GM18519 (cell line): Measurements from ENCODE around the gene RSRC1.
"Not testable (repeated sequence)": the region's sequence is repeated elsewhere in the genome, so short reads cannot be mapped to it uniquely, and the experiment has no call there.

Source experiments
- ATAC-seq: cut with Tn5 transposase; IDR thresholded peaks from one replicate; pipeline ENCODE4 v1.9.1; 2021; ENCODE audit warnings: mild to moderate bottlenecking, moderate library complexity; ENCODE audit not compliant: unreplicated experiment, low FRiP score

The RSRC1 gene, protein sequence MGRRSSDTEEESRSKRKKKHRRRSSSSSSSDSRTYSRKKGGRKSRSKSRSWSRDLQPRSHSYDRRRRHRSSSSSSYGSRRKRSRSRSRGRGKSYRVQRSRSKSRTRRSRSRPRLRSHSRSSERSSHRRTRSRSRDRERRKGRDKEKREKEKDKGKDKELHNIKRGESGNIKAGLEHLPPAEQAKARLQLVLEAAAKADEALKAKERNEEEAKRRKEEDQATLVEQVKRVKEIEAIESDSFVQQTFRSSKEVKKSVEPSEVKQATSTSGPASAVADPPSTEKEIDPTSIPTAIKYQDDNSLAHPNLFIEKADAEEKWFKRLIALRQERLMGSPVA

DNA sequence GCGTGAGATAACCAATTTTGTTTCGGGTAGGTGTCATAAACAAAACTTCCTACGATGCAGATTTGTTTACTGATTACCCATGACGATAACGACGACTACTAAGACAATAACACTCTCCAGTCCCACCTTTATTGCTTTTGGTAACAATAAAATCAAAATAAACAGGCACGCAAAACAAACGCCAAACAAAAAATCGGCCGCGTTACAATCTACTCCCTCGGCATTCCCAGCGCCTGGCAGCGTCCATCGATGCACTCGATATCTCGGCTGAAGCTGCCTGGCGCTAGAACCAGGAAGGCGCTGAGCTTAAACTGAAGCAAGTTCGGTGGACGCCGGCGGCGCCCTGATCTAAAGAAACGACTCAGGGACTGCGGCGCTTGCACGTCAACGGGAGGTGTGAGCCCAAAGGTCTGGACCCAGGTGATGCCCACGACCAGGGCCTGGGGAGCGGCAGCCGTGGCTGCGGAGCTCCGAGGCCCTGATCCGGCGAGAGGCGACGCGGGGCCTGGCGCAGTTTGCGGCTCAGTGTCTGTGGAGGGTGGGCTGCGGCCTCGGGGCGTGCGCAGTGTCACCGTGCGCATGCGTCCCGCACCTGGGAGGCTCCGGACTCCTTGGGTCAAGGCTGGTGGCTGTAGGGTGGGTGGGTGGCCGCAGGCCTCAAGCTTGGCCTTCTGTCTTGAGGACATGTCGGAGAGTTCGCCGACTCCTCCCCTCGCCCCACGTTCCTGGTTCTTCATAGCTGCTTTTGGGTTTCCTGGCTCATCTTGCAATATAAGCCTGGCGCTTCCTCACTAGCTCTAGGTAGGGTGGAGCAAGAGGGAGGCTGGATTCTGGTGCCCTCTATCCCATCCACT lies at the start of gene RSRC1:
RSRC1 (plus strand) TSS at position 286 of the 854 bp plus-strand sequence. CDS start 12,016 bp downstream, outside the sequence.
- peak; percentile 76 for ATAC-seq

DNA sequence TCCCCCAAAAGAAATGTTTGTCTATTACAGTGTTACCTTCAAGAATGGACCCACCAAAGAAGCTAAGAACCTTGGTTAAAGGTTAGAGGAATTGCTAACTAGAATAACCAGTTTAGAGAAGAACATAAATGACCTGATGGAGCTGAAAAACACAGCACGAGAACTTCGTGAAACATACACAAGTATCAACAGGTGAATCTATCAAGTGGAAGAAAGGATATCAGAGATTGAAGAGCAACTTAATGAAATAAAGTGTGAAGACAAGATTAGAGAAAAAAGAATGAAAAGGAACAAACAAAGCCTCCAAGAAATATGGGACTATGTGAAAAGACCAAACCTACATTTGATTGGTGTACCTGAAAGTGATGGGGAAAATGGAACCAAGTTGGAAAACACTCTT lies 44.3 kb upstream of the RSRC1 start:
- ATAC-seq = not testable (repeated sequence)

DNA sequence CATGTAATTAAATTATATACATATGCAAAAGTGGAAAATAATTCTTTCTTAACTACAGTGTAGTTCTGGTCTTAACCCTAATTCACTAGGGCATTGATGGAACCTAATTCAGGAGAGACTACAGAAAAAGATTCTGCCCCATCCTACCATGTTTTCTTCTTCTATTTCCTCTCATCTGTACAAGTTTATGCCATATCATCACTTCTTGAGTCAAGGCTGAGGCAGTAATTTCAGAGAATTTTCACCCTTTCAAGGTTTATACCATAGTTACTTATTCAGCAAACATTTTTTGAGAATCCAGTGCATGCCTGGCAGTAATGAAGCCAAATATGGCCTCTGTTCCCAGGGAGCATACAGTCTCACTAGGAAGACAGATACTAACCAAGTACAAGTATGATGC lies 37.1 kb upstream of the RSRC1 start:
- no peak for ATAC-seq

DNA sequence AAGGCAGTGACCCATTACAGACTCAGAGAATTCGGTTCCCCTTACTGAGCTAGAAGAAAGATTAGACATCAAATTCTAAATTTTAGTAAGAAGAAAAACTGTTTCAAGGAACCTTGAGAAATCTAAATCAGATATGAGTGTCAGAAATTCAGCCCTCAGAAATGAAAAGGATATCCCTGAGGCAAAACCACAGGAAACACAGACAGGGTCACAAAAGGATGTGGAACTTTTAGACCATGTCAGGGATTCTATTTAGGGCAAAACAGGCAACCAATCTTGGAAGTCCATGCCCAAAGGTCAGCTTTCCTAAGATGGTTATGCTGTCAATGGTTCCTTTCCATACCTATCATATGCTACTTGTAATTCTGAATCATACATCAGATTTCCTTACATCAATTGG lies 35.3 kb upstream of the RSRC1 start:
- ATAC-seq = no peak

DNA sequence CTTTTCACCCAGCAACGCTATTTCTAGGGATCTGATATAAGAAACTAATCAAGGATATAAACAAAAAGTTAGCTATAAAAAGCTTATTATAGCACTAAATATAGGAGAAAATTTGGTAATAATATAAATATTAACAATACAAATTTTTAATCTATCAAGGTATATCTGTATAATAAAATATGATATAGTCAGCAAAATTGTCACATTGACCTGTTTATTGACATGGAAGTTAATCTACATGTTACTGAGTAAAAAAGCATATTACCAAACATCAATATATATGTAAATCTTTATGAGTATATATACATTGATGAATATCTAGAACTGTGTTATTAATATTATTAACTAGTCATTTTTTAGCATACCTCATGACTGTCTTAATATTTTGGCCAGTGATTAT lies 30.3 kb upstream of the RSRC1 start:
- no peak for ATAC-seq

DNA sequence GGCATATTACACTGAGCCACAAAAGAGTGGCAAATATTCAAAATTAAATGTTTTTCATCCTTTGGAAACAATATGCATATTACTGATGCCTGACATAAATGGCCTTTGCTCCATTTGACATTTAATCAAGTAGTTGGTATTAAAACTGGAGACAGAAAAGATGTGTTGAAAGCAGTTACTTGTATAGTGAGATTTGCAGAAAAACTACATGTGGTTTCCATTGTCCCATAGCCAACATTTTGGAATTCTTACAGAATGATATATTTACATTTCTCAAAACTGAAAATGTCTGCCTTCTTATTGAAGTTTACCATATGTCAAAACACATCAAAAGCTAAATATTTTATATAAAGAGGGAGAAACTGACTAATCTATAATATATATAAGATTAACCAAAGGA lies 25.2 kb upstream of the RSRC1 start:
- no peak for ATAC-seq

DNA sequence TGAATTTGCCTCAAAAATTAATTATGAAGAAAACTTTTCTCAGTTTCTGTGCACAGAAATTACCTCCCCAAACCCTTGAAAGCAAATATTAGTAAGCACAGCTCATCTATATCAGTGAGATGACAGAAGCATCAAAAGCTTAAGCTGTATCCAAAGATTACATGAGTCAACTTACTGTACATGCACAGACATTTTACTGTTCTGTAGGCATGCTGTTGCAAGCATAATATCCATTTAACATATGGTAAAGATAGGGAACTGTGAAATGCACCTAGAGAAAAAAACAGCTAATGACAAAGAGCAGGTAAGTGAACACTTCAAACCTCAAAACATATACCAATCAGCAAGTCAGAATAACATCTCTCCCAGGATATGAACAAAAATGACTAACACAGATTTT lies 24.5 kb upstream of the RSRC1 start:
- ATAC-seq = no peak

DNA sequence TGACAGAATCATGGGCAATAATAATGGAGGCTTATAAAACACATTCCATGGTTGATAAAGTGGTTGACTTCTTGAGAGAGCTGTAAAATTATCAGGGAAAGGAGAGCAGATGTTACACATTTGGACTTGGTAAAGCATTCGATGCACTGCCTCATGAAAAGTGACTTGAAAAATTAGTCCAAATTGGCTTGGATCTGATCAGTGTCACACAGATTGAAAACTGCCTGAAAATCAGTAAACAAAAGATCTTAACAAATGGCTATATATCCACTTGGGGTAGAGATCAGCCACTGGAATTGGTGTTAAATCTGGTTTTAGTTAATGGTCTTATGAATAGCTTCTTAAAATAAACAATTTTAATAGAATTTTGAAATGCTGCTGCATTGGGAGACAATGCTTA lies 24.0 kb upstream of the RSRC1 start:
- ATAC-seq = no peak

DNA sequence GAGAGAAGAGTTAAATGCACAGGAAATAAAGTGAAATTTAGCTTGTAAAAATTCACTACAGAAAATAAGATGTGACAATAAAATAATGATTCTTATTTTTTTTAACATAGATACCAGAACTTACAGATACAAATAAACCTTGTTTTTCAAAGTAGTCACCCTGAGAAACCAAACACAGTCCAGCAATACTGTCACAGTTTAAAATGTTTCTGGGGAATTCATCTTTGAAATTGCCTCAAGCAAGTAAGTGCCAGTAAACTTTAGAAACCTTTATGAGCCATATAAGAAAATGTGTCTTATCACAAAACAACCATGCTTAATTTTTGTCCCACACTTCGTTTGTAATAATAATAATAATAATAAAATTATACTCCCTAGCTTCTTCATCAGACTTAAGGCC lies 23.5 kb upstream of the RSRC1 start:
- no peak for ATAC-seq

DNA sequence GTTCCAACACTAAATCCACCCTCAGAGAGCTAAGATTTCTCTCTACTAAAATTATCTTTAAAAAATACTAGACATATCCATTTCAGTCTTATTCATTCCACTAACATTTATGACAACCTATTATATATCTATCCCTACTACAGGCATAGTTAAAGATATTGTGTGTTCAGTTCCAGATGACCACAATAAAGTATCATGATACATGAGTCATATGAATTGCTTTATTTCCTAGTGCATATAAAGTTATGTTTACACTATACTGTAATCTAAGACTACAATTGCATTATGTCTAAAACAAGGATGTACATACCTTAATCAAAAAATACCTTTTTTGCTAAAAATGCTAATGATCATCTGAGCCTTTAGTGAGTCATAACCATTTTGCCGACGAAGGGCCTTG lies 23.1 kb upstream of the RSRC1 start:
- ATAC-seq = no peak

DNA sequence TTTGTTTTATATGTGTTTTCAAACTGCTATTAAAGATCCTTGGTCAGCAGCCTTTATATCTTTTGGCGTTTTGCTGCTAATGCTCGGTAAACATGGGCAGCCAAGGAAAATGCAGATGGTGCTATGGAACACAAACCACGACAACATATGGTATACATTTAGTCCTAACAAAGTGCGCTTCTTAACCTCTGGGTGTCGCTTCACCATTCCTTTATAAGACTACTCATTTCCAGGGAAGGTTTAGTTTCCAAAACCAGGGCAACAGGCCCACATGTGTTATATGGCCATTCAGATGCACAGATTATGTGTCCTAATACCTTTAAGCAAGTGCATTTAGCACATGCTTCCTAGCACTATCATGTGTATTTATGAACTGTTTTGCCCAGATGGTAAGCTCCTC lies 18.4 kb upstream of the RSRC1 start:
- ATAC-seq = no peak

DNA sequence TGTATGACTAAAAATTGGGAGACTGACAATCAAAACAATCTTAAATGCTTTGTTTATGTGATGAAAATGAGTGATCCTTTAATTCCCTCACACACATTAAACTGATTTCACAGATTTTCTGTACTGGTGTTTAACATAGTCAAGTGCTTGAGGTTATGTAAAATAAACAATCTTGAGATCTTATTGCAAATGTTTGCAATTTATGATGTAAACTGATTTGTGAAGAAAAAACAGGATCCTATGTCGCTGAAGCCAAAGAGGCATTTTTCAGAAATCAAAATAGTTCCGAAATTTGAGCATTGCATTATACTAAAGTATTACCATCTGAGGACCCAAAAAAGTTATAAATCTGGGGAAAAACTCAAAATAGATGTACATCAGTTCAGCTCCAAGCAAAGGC lies 16.4 kb upstream of the RSRC1 start:
- no peak for ATAC-seq

DNA sequence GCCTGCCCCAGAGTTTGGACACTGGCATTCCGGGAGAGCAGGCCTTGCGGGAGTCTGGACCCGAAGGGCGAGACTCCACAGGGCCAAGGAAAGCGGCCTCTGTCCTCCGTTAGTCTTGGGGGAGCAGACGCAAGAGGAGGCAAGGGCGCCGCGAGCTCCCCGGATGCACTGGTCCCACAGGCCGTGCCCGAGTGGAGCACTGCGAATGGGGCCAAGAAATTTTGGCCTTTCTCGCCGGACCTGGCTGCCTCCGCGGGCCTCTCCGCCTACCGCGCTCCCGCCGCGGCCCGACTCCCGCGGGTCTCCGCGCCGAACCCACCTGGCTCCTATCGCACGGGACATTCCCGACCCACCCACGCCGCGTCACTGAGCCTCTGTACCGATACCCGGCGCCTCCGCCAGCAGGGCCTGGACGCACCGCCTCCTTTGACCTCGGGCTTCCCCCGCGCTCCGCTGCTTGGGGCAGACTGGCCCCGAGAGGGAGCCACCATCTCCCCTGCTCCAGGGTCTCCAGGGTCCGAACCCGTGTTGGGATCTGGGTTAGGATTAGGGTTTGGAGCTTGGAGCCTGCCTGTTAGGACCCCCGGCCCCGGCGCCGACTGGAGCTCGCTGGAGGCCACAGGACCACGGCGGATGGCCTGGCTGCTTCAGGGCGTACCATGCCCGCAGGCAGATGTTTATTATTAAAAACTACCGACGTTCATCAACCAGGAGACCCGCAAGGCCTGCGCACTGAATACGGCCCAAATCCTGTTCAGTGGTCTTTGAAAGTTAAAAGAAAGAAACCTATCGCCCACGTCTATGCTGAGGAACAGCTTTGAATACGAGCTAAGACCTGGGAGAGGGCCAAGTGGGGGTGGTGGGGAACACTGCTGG lies 15.4 kb upstream of the RSRC1 start:
- no peak for ATAC-seq

DNA sequence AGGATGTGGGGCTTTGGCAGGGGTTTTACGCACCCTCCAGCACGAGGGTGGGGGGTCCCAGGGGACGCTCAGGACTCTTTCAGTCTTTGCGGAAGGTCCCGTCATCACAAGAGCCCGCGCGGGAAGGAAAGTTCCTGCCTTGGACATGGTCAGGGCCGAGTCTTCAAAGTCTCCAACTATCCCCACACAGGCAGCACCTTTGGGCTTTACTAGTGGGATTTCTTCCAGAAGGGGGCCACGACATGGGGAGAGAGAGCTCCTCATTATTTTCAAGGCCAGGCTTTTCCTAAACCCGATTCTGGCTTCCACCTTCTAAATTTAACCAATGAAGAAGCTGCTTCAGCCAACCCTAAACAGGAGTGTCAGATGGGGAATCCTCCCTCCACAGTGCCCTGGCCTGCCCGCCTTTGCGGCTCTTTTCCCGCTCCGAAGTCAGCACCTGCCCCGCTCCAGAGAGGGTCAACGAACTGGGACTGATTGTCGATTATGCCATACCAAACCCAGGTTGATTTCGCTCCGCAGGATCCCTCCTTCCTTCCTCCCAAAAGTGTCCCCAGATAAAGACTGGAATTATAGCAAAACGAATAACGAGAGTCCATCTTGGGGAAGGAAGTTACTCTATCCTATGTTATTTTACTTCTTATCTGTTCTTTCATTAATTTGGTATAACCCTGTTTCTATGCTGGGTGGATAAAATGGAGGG lies 14.6 kb upstream of the RSRC1 start:
- ATAC-seq = no peak

DNA sequence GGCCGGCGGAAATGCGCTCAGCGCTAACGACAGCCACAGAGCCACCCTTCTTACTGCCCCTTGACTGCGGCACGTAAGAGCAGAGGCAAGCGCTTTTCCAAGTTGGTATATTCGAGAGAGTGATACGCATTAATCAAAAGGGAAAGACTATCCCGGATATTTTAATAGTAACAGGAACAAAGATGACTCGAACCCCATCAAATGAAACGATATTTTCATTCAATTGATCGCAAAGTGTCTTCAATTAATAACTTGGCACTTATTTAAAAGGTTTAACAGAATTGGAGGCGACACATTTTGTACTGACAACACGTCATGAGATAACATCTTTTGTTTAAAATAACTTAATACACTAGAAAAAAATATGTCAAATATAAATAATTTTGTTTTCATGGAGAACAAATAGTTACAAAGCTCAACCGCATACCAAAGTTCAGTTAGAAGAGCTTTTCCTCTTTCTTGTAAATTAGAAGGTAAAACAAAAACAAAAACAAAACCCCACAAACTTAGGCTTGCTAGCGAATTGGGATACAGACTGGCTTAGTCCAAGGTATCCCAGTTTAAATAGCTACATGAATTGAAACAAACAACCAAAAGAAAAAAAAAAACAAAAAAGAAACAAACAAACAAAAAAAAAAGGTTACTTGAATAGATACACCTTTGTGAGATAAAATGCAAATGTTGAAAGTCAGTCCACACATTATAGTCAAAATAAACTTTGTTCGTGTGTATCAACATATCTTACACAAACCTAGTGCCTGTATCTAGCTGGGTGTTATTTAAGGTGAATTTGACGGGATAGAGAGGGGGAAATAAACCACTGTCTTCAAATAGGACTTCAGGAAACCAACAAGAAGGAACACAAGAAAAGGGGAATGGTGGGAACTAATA lies 13.8 kb upstream of the RSRC1 start:
- no peak for ATAC-seq

DNA sequence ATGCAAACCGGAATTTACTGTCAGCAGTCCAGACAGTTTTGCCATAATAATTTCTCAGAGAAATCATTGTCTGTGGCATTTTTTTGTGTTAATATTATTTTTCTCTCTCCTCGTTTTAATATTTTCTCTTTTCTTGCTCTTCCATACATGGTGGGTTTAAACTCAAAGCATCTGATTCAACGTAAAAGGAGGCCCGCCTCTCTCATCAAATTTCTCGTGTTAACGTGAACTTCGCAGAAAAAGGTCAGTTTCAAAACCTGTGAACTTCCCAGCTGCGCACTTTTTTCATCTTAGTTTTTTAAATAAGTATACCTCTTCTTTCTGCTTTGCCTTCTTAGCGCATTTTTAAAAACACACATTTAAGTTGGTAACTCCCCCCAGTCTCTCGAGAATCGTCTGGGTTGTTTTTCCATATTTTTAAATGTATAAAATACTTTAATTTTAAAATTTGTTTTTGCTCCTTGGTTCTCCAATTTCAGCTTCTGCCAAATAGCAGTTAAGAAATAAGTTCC lies 12.8 kb upstream of the RSRC1 start:
- ATAC-seq = no peak

DNA sequence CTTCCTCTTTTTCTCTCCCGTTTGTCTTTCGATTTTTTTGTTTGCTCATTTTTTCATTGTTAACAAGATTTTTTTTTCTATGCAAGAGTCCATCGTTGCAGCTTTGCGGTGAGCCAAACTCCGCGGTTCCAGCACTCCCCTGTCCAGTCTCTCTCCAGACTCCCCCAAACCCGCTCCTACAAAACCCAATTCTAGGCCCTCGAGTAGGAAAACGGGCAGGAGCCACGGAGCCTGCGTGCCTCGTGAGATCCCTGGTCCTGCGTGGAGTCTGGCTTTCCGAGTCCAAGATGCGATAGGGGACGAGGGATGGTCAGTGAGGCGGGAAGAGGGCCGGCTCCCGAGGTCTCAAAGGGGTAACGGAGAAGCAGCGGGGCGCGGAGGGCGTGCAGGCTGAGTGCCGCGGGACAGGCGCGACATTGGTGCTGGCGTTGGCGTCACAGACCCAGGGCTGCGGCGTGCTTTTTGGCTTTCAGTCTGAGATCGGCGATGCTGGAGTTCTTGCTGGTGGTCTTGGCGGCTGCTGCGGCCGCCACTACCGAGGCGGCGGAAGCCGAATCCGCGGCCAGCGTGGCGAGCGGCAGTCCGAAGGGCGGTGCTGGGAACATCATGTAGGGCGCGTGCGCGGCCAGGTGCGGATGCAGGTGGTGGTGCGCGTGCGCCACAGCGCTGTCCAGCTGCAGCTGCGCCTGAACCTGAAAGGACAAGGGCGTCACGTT lies 12.1 kb upstream of the RSRC1 start:
- peak; percentile 94 for ATAC-seq

DNA sequence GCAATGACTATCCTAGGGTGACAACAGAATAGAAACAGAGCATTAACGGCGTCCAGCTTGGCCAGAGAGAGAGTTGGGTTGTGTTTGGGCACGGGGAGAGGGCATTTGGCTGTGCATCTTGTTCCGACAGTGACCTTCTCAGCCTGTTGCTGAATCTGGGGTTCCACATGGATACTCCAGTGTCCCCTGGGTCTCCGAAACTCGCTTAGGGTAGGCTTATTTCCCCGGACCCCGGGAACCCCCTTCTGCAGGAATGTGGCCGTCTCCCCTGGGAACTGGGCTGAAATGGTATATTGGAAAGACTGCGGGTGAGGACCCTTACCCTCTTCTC lies 11.6 kb upstream of the RSRC1 start:
- ATAC-seq = no peak
